ENCODE measurements around the gene ADAMTS16. TPM values are rescaled to one million over a fixed set of nuclear protein-coding genes. Genes with fewer than 3 reads are reported as not detected.

The ADAMTS16 gene
- total RNA-seq, 1 experiment from 2014 or later: 30.1 TPM

DNA sequence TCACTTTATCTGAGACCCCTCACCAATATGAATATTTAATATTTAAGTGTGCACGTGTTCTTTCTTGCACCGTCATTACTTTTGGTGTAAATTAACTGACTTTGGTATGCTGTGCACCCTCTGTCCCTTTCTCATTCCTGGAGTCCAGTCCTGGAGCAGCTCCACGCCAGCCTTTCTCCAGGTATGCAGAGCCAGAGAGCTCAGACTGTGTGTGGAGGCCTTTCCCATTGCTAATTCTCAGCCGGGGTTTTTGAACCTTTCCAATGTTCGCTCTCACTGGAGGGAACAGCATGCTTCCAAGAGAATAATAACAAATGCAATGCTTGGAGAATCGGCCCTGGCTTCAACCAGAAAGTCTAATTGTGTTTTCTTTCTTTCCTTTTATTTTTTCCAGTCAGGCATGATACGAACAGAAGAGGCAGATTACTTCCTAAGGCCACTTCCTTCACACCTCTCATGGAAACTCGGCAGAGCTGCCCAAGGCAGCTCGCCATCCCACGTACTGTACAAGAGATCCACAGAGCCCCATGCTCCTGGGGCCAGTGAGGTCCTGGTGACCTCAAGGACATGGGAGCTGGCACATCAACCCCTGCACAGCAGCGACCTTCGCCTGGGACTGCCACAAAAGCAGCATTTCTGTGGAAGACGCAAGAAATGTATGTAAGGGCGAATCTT lies 41.7 kb downstream of the ADAMTS16 start:
- DNase-seq (ENCODE audit: low spot score) (no peak), ATAC-seq (peak; percentile 5; the same call in 1 of the 2 replicates)
- peaks cover 91% of the 10 kb centered on the region for H3K4me1 Mint-ChIP-seq
- H3K4me3 Mint-ChIP-seq: peak overlapping the region; percentile 25
- H3K36me3 Mint-ChIP-seq: peaks cover 16% of the 10 kb centered on the region; the same call in 1 of the 2 replicates
- H3K27me3 Mint-ChIP-seq (ENCODE audit: low read depth): no peaks in the 10 kb centered on the region
- no peaks in the 10 kb centered on the region for H3K9me3 Mint-ChIP-seq
- CTCF ChIA-PET: interaction anchor here (0.6 kb wide), 1 partner anchor 240 kb away, joined by 3 read pairs; no protein-coding TSS in a partner anchor
- peak overlapping the region; percentile 100 for H3K27ac Mint-ChIP-seq
- TF ChIP-seq ERG (CRISPR knock-in tag; IDR thresholded peaks at IDR 0.05): no peak
- no peak for TF ChIP-seq IRF2 (CRISPR knock-in tag; IDR thresholded peaks at IDR 0.05; ENCODE audit: borderline replicate concordance, low read depth)
- no peak for TF ChIP-seq E2F1 (CRISPR knock-in tag; IDR thresholded peaks at IDR 0.05)
- peak; percentile 85 for TF ChIP-seq PRDM15 (CRISPR knock-in tag; IDR thresholded peaks at IDR 0.05)
- no peak for TF ChIP-seq TP53 (CRISPR knock-in tag; IDR thresholded peaks at IDR 0.05)
- TF ChIP-seq CREM (CRISPR knock-in tag; IDR thresholded peaks at IDR 0.05): no peak
- TF ChIP-seq ESRRA (CRISPR knock-in tag; IDR thresholded peaks at IDR 0.05; ENCODE audit: borderline replicate concordance): no peak
- no peak for TF ChIP-seq GABPB1 (CRISPR knock-in tag; IDR thresholded peaks at IDR 0.05)
- TF ChIP-seq ZBTB43 (CRISPR knock-in tag; IDR thresholded peaks at IDR 0.05): no peak
- no peak for TF ChIP-seq SMAD3 (CRISPR knock-in tag; IDR thresholded peaks at IDR 0.05; ENCODE audit: borderline replicate concordance)
- TF ChIP-seq NR3C1 (CRISPR knock-in tag; conservative IDR thresholded peaks at IDR 0.05; ENCODE audit: low read depth): no peak
- TF ChIP-seq NFYB (CRISPR knock-in tag; conservative IDR thresholded peaks at IDR 0.05; ENCODE audit: low read depth): no peak
- 0 out of 2 replicates have a peak, but pooled peaks have one; percentile 25 for TF ChIP-seq ZNF512 (CRISPR knock-in tag; IDR thresholded peaks at IDR 0.05; ENCODE audit: borderline replicate concordance)
- TF ChIP-seq HMGXB4 (CRISPR knock-in tag; IDR thresholded peaks at IDR 0.05): no peak
- TF ChIP-seq, protein P1, sequence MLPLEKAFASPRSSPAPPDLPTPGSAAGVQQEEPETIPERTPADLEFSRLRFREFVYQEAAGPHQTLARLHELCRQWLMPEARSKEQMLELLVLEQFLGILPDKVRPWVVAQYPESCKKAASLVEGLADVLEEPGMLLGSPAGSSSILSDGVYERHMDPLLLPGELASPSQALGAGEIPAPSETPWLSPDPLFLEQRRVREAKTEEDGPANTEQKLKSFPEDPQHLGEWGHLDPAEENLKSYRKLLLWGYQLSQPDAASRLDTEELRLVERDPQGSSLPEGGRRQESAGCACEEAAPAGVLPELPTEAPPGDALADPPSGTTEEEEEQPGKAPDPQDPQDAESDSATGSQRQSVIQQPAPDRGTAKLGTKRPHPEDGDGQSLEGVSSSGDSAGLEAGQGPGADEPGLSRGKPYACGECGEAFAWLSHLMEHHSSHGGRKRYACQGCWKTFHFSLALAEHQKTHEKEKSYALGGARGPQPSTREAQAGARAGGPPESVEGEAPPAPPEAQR (CRISPR knock-in tag; IDR thresholded peaks at IDR 0.05): no peak
- POLR2A ChIA-PET: no interaction called here

Measured in WTC11 (cell line).